Measurements from ENCODE around the gene ABCC8.
A peak's percentile ranks its signal among the peaks of the same experiment; 100 is the strongest.
"Not testable (repeated sequence)": the region's sequence is repeated elsewhere in the genome, so short reads cannot be mapped to it uniquely, and the experiment has no call there.

The ABCC8 gene

GRCh38 chr11:17443000-17443399 is 33.6 kb downstream of the ABCC8 start:
- Histone ChIP-seq H3K27me3 (no peaks in the 10 kb centered on the region), H3K36me3 (no peaks in the 10 kb centered on the region), H3K9me3 (peaks cover 13% of the 10 kb centered on the region), H3K4me3 (no peak overlapping the region), H3K27ac (no peak overlapping the region), H3K9ac (no peak overlapping the region), H3K4me1 (peaks cover 73% of the 10 kb centered on the region), H3K4me2 (no peak overlapping the region), H4K20me1 (no peaks in the 10 kb centered on the region)
- no peak for TF ChIP-seq Cebpa-rat (IDR thresholded peaks at IDR 0.05)

GRCh38 chr11:17439316-17439782 is 37.3 kb downstream of the ABCC8 start:
- peaks cover 13% of the 10 kb centered on the region for H3K9me3 ChIP-seq
- no peaks in the 10 kb centered on the region for H3K36me3 ChIP-seq
- H3K27me3 ChIP-seq = no peaks in the 10 kb centered on the region
- H3K9ac ChIP-seq = no peak overlapping the region
- peak overlapping the region; percentile 82 for H3K4me2 ChIP-seq
- no peaks in the 10 kb centered on the region for H4K20me1 ChIP-seq
- TF ChIP-seq Cebpa-rat (IDR thresholded peaks at IDR 0.05) = no peak
- 0 out of 2 replicates have a peak overlapping the region, but pooled peaks have one; percentile 30 for H3K4me3 ChIP-seq
- peaks cover 82% of the 10 kb centered on the region for H3K4me1 ChIP-seq
- H3K27ac ChIP-seq = peak overlapping the region; percentile 25; the same call in 1 of the 2 replicates

- H4K20me1 ChIP-seq = no peaks in the 10 kb centered on the region
- peak overlapping the region; percentile 82 for H3K4me2 ChIP-seq
- peaks cover 13% of the 10 kb centered on the region for H3K9me3 ChIP-seq
- no peak for TF ChIP-seq Cebpa-rat (IDR thresholded peaks at IDR 0.05)
- peaks cover 84% of the 10 kb centered on the region for H3K4me1 ChIP-seq
- H3K9ac ChIP-seq = no peak overlapping the region
- peak overlapping the region; percentile 49; the same call in 1 of the 2 replicates for H3K27ac ChIP-seq
- H3K27me3 ChIP-seq = no peaks in the 10 kb centered on the region
- H3K4me3 ChIP-seq = no peak overlapping the region
- H3K36me3 ChIP-seq = no peaks in the 10 kb centered on the region
Measured at GRCh38 chr11:17437366-17437765, 39.3 kb downstream of the ABCC8 start.

GRCh38 chr11:17434108-17434507 is 42.5 kb downstream of the ABCC8 start:
- Histone ChIP-seq H3K4me3 (no peak overlapping the region), H4K20me1 (no peaks in the 10 kb centered on the region), H3K27ac (no peak overlapping the region), H3K4me2 (peak overlapping the region; percentile 89), H3K36me3 (no peaks in the 10 kb centered on the region), H3K27me3 (no peaks in the 10 kb centered on the region), H3K9ac (no peak overlapping the region), H3K9me3 (no peaks in the 10 kb centered on the region), H3K4me1 (peaks cover 100% of the 10 kb centered on the region)
- no peak for TF ChIP-seq Cebpa-rat (IDR thresholded peaks at IDR 0.05)

- peaks cover 100% of the 10 kb centered on the region for H3K4me1 ChIP-seq
- H3K9me3 ChIP-seq = no peaks in the 10 kb centered on the region
- H3K4me3 ChIP-seq = peak overlapping the region; percentile 43
- no peaks in the 10 kb centered on the region for H3K27me3 ChIP-seq
- no peaks in the 10 kb centered on the region for H4K20me1 ChIP-seq
- TF ChIP-seq Cebpa-rat (IDR thresholded peaks at IDR 0.05) = no peak
- peak overlapping the region; percentile 74; the same call in 1 of the 2 replicates for H3K9ac ChIP-seq
- H3K36me3 ChIP-seq = no peaks in the 10 kb centered on the region
- peak overlapping the region; percentile 89 for H3K4me2 ChIP-seq
- peak overlapping the region; percentile 89 for H3K27ac ChIP-seq
Measured at GRCh38 chr11:17432002-17432401, 44.6 kb downstream of the ABCC8 start.

- Histone ChIP-seq H3K36me3 (no peaks in the 10 kb centered on the region), H3K27me3 (no peaks in the 10 kb centered on the region), H3K9ac (peak overlapping the region; percentile 74), H4K20me1 (no peaks in the 10 kb centered on the region), H3K9me3 (no peaks in the 10 kb centered on the region), H3K4me3 (peak overlapping the region; percentile 43), H3K27ac (peak overlapping the region; percentile 89), H3K4me2 (peak overlapping the region; percentile 89), H3K4me1 (peaks cover 100% of the 10 kb centered on the region)
- TF ChIP-seq Cebpa-rat (IDR thresholded peaks at IDR 0.05) = peak; percentile 97
Measured at GRCh38 chr11:17431139-17431538, 45.5 kb downstream of the ABCC8 start.

GRCh38 chr11:17430616-17431015 is 46.0 kb downstream of the ABCC8 start:
- Histone ChIP-seq H3K27ac (peak overlapping the region; percentile 89), H3K4me3 (peak overlapping the region; percentile 43; the same call in 1 of the 2 replicates), H3K27me3 (no peaks in the 10 kb centered on the region), H3K4me2 (peak overlapping the region; percentile 89), H3K4me1 (peaks cover 96% of the 10 kb centered on the region), H3K9ac (peak overlapping the region; percentile 74), H3K36me3 (no peaks in the 10 kb centered on the region), H4K20me1 (no peaks in the 10 kb centered on the region), H3K9me3 (no peaks in the 10 kb centered on the region)
- no peak for TF ChIP-seq Cebpa-rat (IDR thresholded peaks at IDR 0.05)

GRCh38 chr11:17428925-17429324 is 47.7 kb downstream of the ABCC8 start:
- Histone ChIP-seq H3K9ac (no peak overlapping the region), H3K4me1 (peaks cover 93% of the 10 kb centered on the region), H3K36me3 (no peaks in the 10 kb centered on the region), H3K27me3 (no peaks in the 10 kb centered on the region), H4K20me1 (no peaks in the 10 kb centered on the region), H3K9me3 (no peaks in the 10 kb centered on the region), H3K4me2 (peak overlapping the region; percentile 89), H3K27ac (peak overlapping the region; percentile 89), H3K4me3 (no peak overlapping the region)
- no peak for TF ChIP-seq Cebpa-rat (IDR thresholded peaks at IDR 0.05)

GRCh38 chr11:17428261-17428660 is 48.4 kb downstream of the ABCC8 start:
- no peaks in the 10 kb centered on the region for H3K9me3 ChIP-seq
- peaks cover 86% of the 10 kb centered on the region for H3K4me1 ChIP-seq
- no peak overlapping the region for H3K4me3 ChIP-seq
- TF ChIP-seq Cebpa-rat (IDR thresholded peaks at IDR 0.05) = no peak
- H3K9ac ChIP-seq = no peak overlapping the region
- peak overlapping the region; percentile 46; the same call in 1 of the 2 replicates for H3K27ac ChIP-seq
- peak overlapping the region; percentile 12; the same call in 1 of the 2 replicates for H3K4me2 ChIP-seq
- no peaks in the 10 kb centered on the region for H3K36me3 ChIP-seq
- no peaks in the 10 kb centered on the region for H3K27me3 ChIP-seq
- H4K20me1 ChIP-seq = no peaks in the 10 kb centered on the region

GRCh38 chr11:17426233-17426632 is 50.4 kb downstream of the ABCC8 start:
- not testable (repeated sequence) for H3K36me3 ChIP-seq, H3K4me3 ChIP-seq, H3K27me3 ChIP-seq, H3K9ac ChIP-seq, H4K20me1 ChIP-seq, H3K27ac ChIP-seq, H3K9me3 ChIP-seq
- Histone ChIP-seq H3K4me1 (peaks cover 75% of the 10 kb centered on the region), H3K4me2 (peak overlapping the region; percentile 71)
